PFSK-1 (cell line): Measurements from ENCODE around the gene RTL5.

Source experiments
- FOXP2 ChIP-seq: optimal IDR thresholded peaks from 2 replicates; pipeline ENCODE3; 2011; ENCODE audit warnings: borderline replicate concordance, control low read depth, inconsistent platforms; ENCODE audit not compliant: insufficient read depth; ENCODE audit errors: extremely low read length, extremely low read depth
- POLR2AphosphoS5 ChIP-seq: IDR thresholded peaks from 2 replicates; pipeline ENCODE4 v1.6.1; 2012; ENCODE audit warnings: low read depth, mild to moderate bottlenecking, control low read depth, low read length, moderate library complexity
- SIN3A ChIP-seq: IDR thresholded peaks from 2 replicates; pipeline ENCODE4 v1.6.1; 2012; ENCODE audit warnings: mild to moderate bottlenecking, low read length, moderate library complexity, borderline replicate concordance; ENCODE audit not compliant: insufficient read depth
- TAF1 ChIP-seq: IDR thresholded peaks from 2 replicates; pipeline ENCODE4 v1.6.1; 2012; ENCODE audit warnings: low read length, control low read depth, borderline replicate concordance; ENCODE audit not compliant: insufficient read depth
- TF ChIP-seq, protein P1 (sequence below), 2 experiments: IDR thresholded peaks; 2 replicates each; pipeline versions ENCODE4 v1.6.1 to v1.8.0; 2011 to 2012; ENCODE audit warnings: low read depth in 2 of 2, low read length in 2 of 2, control low read depth in 1 of 2, inconsistent platforms in 1 of 2, mild to moderate bottlenecking in 1 of 2, moderate library complexity in 1 of 2; ENCODE audit not compliant: insufficient read depth in 1 of 2

RTL5 gene

DNA sequence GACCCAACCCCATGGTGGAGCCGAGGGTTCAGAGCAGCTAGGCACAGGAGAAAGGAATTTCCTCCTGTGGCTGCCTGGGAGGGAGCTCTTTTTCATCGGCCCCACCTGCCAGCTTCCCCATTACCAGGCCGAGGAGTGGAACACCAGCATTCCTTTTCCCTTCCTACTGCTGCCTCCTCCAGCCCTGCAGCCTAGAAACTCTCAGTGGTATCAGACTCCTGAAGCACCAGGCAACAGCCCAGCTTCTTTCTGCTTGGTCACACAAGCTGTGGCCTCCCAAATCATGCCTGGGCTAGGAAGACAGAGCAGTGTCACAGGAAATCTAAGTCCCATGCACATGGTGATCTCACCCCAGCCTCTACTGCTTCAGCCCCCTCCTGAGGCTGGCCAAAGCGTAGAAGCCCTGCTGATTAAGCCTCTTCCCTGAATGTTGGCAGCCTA, 30.1 kb downstream of the RTL5 start:
- TF ChIP-seq TAF1: no peak
- no peak for TF ChIP-seq FOXP2
- TF ChIP-seq, protein P1, sequence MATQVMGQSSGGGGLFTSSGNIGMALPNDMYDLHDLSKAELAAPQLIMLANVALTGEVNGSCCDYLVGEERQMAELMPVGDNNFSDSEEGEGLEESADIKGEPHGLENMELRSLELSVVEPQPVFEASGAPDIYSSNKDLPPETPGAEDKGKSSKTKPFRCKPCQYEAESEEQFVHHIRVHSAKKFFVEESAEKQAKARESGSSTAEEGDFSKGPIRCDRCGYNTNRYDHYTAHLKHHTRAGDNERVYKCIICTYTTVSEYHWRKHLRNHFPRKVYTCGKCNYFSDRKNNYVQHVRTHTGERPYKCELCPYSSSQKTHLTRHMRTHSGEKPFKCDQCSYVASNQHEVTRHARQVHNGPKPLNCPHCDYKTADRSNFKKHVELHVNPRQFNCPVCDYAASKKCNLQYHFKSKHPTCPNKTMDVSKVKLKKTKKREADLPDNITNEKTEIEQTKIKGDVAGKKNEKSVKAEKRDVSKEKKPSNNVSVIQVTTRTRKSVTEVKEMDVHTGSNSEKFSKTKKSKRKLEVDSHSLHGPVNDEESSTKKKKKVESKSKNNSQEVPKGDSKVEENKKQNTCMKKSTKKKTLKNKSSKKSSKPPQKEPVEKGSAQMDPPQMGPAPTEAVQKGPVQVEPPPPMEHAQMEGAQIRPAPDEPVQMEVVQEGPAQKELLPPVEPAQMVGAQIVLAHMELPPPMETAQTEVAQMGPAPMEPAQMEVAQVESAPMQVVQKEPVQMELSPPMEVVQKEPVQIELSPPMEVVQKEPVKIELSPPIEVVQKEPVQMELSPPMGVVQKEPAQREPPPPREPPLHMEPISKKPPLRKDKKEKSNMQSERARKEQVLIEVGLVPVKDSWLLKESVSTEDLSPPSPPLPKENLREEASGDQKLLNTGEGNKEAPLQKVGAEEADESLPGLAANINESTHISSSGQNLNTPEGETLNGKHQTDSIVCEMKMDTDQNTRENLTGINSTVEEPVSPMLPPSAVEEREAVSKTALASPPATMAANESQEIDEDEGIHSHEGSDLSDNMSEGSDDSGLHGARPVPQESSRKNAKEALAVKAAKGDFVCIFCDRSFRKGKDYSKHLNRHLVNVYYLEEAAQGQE (IDR thresholded peaks at IDR 0.05; ENCODE audit: insufficient read depth in 1 of 2, low read depth in 2 of 2, low read length in 2 of 2): no peak
- TF ChIP-seq SIN3A: no peak
- no peak for TF ChIP-seq POLR2AphosphoS5

DNA sequence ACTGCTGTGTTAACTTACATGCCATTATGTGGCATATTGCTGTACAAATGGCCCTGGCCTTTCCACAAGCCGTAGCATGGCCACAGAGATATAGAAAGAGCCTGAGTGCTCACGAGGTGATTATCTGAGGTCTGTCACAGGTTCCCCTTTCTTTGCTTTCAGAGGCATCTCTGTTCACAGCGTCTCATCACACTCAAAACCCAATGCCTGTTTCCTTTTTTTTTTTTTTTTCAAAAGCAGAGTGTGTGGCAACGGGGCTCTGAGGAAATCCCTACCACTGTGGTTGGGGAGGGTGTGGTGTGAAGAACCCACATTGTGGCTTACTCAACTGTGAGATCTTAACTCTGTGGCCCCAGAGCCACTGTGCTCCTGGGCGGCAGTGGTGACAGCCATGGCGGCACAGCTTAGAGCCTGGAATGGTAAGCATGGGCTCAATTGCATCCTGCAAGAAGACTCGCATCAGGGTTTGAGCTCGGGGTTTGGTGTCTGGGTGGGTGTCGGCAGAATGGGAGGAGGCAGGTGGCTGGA, 30.8 kb downstream of the RTL5 start:
- TF ChIP-seq SIN3A: no peak
- no peak for TF ChIP-seq TAF1
- no peak for TF ChIP-seq FOXP2
- TF ChIP-seq, protein P1 (IDR thresholded peaks at IDR 0.05; ENCODE audit: insufficient read depth in 1 of 2, low read depth in 2 of 2, low read length in 2 of 2): no peak
- no peak for TF ChIP-seq POLR2AphosphoS5

- no peak for TF ChIP-seq POLR2AphosphoS5
- no peak for TF ChIP-seq SIN3A
- no peak for TF ChIP-seq FOXP2
Measured at GRCh38 chrX:72100051-72100755, 31.5 kb downstream of the RTL5 start.

- no peak for TF ChIP-seq SIN3A
Measured at GRCh38 chrX:72097098-72097497, 34.6 kb downstream of the RTL5 start.

GRCh38 chrX:72095370-72095769, 36.3 kb downstream of the RTL5 start:
- TF ChIP-seq POLR2AphosphoS5 (no peak), TAF1 (no peak), SIN3A (no peak), FOXP2 (no peak)
- TF ChIP-seq, protein P1 (IDR thresholded peaks at IDR 0.05; ENCODE audit: insufficient read depth in 1 of 2, low read depth in 2 of 2, low read length in 2 of 2): no peak

GRCh38 chrX:72094894-72095293, 36.8 kb downstream of the RTL5 start:
- TF ChIP-seq POLR2AphosphoS5: no peak

- TF ChIP-seq POLR2AphosphoS5 (no peak), SIN3A (no peak), FOXP2 (no peak), TAF1 (no peak)
- TF ChIP-seq, protein P1 (IDR thresholded peaks at IDR 0.05; ENCODE audit: insufficient read depth in 1 of 2, low read depth in 2 of 2, low read length in 2 of 2): no peak
Measured at GRCh38 chrX:72089254-72089653, 42.5 kb downstream of the RTL5 start.
